NCI-H345 treated with DMSO at 0.1 percent for 48 hours (cell line): Measurements from ENCODE around the gene CAMTA1.
A peak's percentile ranks its signal among the peaks of the same experiment; 100 is the strongest.
"Not testable (repeated sequence)": the region's sequence is repeated elsewhere in the genome, so short reads cannot be mapped to it uniquely, and the experiment has no call there.

ENCODE experiments used
- DNase-seq: peaks from one replicate; lab custom pipeline; 2025; ENCODE audit not compliant: unreplicated experiment; lab: John Stamatoyannopoulos, UW

The CAMTA1 gene

GRCh38 chr1:7760245-7760644 lies 975.0 kb downstream of the CAMTA1 start:
- DNase-seq = no peak

- DNase-seq = no peak
Observed at GRCh38 chr1:7761103-7761502, 975.8 kb downstream of the CAMTA1 start.

GRCh38 chr1:7767176-7767575 lies 981.9 kb downstream of the CAMTA1 start:
- no peak for DNase-seq

- DNase-seq = no peak
Observed at GRCh38 chr1:7768583-7768982, 983.3 kb downstream of the CAMTA1 start.

- peak; percentile 37 for DNase-seq
Observed at GRCh38 chr1:7769673-7770412, 984.6 kb downstream of the CAMTA1 start.

- DNase-seq = peak; percentile 69
Observed at GRCh38 chr1:7770669-7770996, 985.4 kb downstream of the CAMTA1 start.

GRCh38 chr1:7770997-7771822 lies 986.0 kb downstream of the CAMTA1 start, which contains the start of gene VAMP3:
TSS of gene VAMP3 (plus strand) at chr1:7771296. CDS start at chr1:7771384, 88 bp downstream.
- DNase-seq = peak; percentile 69

- no peak for DNase-seq
Observed at GRCh38 chr1:7771823-7772299, 986.6 kb downstream of the CAMTA1 start.

- DNase-seq = no peak
Observed at GRCh38 chr1:7777591-7777990, 992.3 kb downstream of the CAMTA1 start.

- no peak for DNase-seq
Observed at GRCh38 chr1:7778133-7778628, 992.9 kb downstream of the CAMTA1 start.

GRCh38 chr1:7780976-7781375 lies 995.7 kb downstream of the CAMTA1 start:
- no peak for DNase-seq

GRCh38 chr1:7781501-7781900 lies 996.2 kb downstream of the CAMTA1 start:
- DNase-seq = no peak

- no peak for DNase-seq
Observed at GRCh38 chr1:7781923-7782495, 996.8 kb downstream of the CAMTA1 start.

GRCh38 chr1:7783178-7783711 lies 998.0 kb downstream of the CAMTA1 start:
- no peak for DNase-seq

- peak; percentile 92 for DNase-seq
Observed at GRCh38 chr1:7783826-7784491, 998.7 kb downstream of the CAMTA1 start, which contains the start of gene PER3. TSS of gene PER3 (plus strand) at chr1:7784291. CDS start at chr1:7784878, 587 bp downstream.

- DNase-seq = peak; percentile 12
Observed at GRCh38 chr1:7784492-7785071, 999.3 kb downstream of the CAMTA1 start.

GRCh38 chr1:7785108-7785507 lies 999.9 kb downstream of the CAMTA1 start:
- DNase-seq = no peak

- no peak for DNase-seq
Observed at GRCh38 chr1:7786795-7787194, 1001.5 kb downstream of the CAMTA1 start.

- DNase-seq = no peak
Observed at GRCh38 chr1:7789828-7790227, 1004.6 kb downstream of the CAMTA1 start.

GRCh38 chr1:7791027-7791426 lies 1005.8 kb downstream of the CAMTA1 start:
- not testable (repeated sequence) for DNase-seq
